Glutamatergic neuron (in vitro differentiated cells): ENCODE results near the gene NCOA7. TPM values are rescaled to one million over a fixed set of nuclear protein-coding genes. Genes with fewer than 3 reads are reported as not detected.

Experiments
- DNase-seq: peaks from one replicate; pipeline ENCODE4 v3.0.0; 2022
- H3K27ac Mint-ChIP-seq: one replicate; pipeline ENCODE4 v1.8.0; 2020; ENCODE audit warnings: mild to moderate bottlenecking, mixed read lengths, inconsistent platforms; ENCODE audit not compliant: unreplicated experiment
- H3K27me3 Mint-ChIP-seq: one replicate; pipeline ENCODE4 v1.8.0; 2020; ENCODE audit warnings: mild to moderate bottlenecking, moderate library complexity, mixed read lengths, inconsistent platforms; ENCODE audit not compliant: unreplicated experiment
- H3K36me3 Mint-ChIP-seq: one replicate; pipeline ENCODE4 v1.8.0; 2020; ENCODE audit warnings: mild to moderate bottlenecking, mixed read lengths, inconsistent platforms; ENCODE audit not compliant: unreplicated experiment
- H3K4me1 Mint-ChIP-seq: one replicate; pipeline ENCODE4 v1.8.0; 2020; ENCODE audit warnings: mild to moderate bottlenecking, low read depth, mixed read lengths, inconsistent platforms; ENCODE audit not compliant: unreplicated experiment
- H3K4me3 Mint-ChIP-seq: one replicate; pipeline ENCODE4 v1.8.0; 2020; ENCODE audit warnings: mild to moderate bottlenecking, mixed read lengths, inconsistent platforms; ENCODE audit not compliant: unreplicated experiment
- H3K9me3 Mint-ChIP-seq: one replicate; pipeline ENCODE4 v1.8.0; 2020; ENCODE audit warnings: mild to moderate bottlenecking, moderate library complexity, mixed read lengths, inconsistent platforms; ENCODE audit not compliant: unreplicated experiment
- total RNA-seq: library from RNA; stranded (reverse); fragmentation: NEBNext Ultra II Directional; extraction: Animal tissue kit (Norgen Biotek cat#: 25700); gene quantifications from one replicate; pipeline ENCODE4 v1.2.1, GENCODE V29; 2021; ENCODE audit not compliant: unreplicated experiment
- TF ChIP-seq, protein P1 (sequence below): fragments of 200-600 bp; sonication (generic); IDR thresholded peaks from one replicate; pipeline ENCODE4 v1.5.0; 2021; ENCODE audit not compliant: partially characterized antibody, unreplicated experiment

Gene NCOA7
- total RNA-seq, 1 donor from 2014 or later, result 23.5 TPM

- DNase-seq, result no peak
Observed at GRCh38 chr6:125888989-125889656, 98.4 kb downstream of the NCOA7 start.

GRCh38 chr6:125899726-125900182, 109.0 kb downstream of the NCOA7 start:
- H3K36me3 Mint-ChIP-seq, result no peaks in the 10 kb centered on the region
- peaks cover 2% of the 10 kb centered on the region for H3K4me1 Mint-ChIP-seq
- no peaks in the 10 kb centered on the region for H3K9me3 Mint-ChIP-seq
- DNase-seq, result no peak
- H3K27ac Mint-ChIP-seq, result no peak overlapping the region
- TF ChIP-seq, protein P1, sequence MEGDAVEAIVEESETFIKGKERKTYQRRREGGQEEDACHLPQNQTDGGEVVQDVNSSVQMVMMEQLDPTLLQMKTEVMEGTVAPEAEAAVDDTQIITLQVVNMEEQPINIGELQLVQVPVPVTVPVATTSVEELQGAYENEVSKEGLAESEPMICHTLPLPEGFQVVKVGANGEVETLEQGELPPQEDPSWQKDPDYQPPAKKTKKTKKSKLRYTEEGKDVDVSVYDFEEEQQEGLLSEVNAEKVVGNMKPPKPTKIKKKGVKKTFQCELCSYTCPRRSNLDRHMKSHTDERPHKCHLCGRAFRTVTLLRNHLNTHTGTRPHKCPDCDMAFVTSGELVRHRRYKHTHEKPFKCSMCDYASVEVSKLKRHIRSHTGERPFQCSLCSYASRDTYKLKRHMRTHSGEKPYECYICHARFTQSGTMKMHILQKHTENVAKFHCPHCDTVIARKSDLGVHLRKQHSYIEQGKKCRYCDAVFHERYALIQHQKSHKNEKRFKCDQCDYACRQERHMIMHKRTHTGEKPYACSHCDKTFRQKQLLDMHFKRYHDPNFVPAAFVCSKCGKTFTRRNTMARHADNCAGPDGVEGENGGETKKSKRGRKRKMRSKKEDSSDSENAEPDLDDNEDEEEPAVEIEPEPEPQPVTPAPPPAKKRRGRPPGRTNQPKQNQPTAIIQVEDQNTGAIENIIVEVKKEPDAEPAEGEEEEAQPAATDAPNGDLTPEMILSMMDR, result no peak
- H3K4me3 Mint-ChIP-seq, result no peak overlapping the region
- H3K27me3 Mint-ChIP-seq, result peaks cover 2% of the 10 kb centered on the region

More at GRCh38 chr6:125888989-125889656, 98.4 kb downstream of the NCOA7 start:
- H3K27me3 Mint-ChIP-seq, result no peaks in the 10 kb centered on the region
- H3K36me3 Mint-ChIP-seq, result no peaks in the 10 kb centered on the region
- no peak overlapping the region for H3K4me3 Mint-ChIP-seq
- no peaks in the 10 kb centered on the region for H3K4me1 Mint-ChIP-seq
- no peak overlapping the region for H3K27ac Mint-ChIP-seq
- H3K9me3 Mint-ChIP-seq, result no peaks in the 10 kb centered on the region
- TF ChIP-seq, protein P1, result peak; percentile 52

DNA sequence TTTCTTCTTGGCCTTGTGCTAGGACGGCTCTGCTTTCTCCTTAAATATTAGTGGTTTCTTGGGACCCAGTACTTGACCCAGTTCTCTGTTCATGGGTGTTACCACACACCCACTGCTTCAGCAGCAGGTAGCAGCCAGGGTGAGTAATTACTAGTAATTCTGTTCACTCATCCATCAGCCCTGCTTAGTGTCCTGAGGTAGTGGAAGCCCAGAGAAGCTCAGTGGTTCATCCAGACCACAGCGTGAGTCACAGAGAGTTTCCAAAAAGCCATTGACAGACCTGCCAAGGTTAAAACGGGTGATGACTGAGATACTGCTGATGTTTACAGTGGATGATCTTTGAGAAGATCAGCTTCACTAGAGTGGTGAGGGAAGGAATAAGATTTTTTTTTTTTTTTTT, 114.1 kb downstream of the NCOA7 start:
- Mint-ChIP-seq H3K9me3 (peaks cover 6% of the 10 kb centered on the region), H3K36me3 (no peaks in the 10 kb centered on the region), H3K27me3 (peaks cover 2% of the 10 kb centered on the region), H3K4me1 (peaks cover 2% of the 10 kb centered on the region), H3K27ac (no peak overlapping the region), H3K4me3 (no peak overlapping the region)
- no peak for DNase-seq
- TF ChIP-seq, protein P1, result no peak

GRCh38 chr6:125906158-125906998, 115.6 kb downstream of the NCOA7 start:
- peak; percentile 57 for DNase-seq
- Mint-ChIP-seq H3K4me3 (no peak overlapping the region), H3K4me1 (no peaks in the 10 kb centered on the region)

More at GRCh38 chr6:125906158-125906998, 115.6 kb downstream of the NCOA7 start:
- TF ChIP-seq, protein P1, result peak; percentile 70
- H3K27ac Mint-ChIP-seq, result no peak overlapping the region
- H3K9me3 Mint-ChIP-seq, result peaks cover 7% of the 10 kb centered on the region
- no peaks in the 10 kb centered on the region for H3K36me3 Mint-ChIP-seq
- peaks cover 2% of the 10 kb centered on the region for H3K27me3 Mint-ChIP-seq
